GM19025 (cell line): ENCODE results near the gene NRN1.
"Not testable (repeated sequence)": the region's sequence is repeated elsewhere in the genome, so short reads cannot be mapped to it uniquely, and the experiment has no call there.

Experiments
- ATAC-seq: cut with Tn5 transposase; IDR thresholded peaks from one replicate; pipeline ENCODE4 v1.9.1; 2021; ENCODE audit warnings: mild to moderate bottlenecking, low read depth, moderate library complexity; ENCODE audit not compliant: unreplicated experiment

Gene NRN1

GRCh38 chr6:6006428-6007365 is at the start of gene NRN1:
TSS of gene NRN1 (minus strand) at chr6:6006925. CDS start at chr6:6006749, 176 bp downstream.
- ATAC-seq = no peak

GRCh38 chr6:6052216-6052615 is 45.5 kb upstream of the NRN1 start:
- no peak for ATAC-seq

- no peak for ATAC-seq
Measured at GRCh38 chr6:6046716-6047115, 40.0 kb upstream of the NRN1 start.

- ATAC-seq = no peak
Measured at GRCh38 chr6:6039946-6040509, 33.3 kb upstream of the NRN1 start.

GRCh38 chr6:6037179-6037578 is 30.5 kb upstream of the NRN1 start:
- no peak for ATAC-seq

GRCh38 chr6:6033858-6034257 is 27.1 kb upstream of the NRN1 start:
- no peak for ATAC-seq

- ATAC-seq = no peak
Measured at GRCh38 chr6:6026513-6027205, 19.9 kb upstream of the NRN1 start.

- no peak for ATAC-seq
Measured at GRCh38 chr6:6025736-6026135, 19.0 kb upstream of the NRN1 start.

GRCh38 chr6:6024220-6024619 is 17.5 kb upstream of the NRN1 start:
- ATAC-seq = no peak

- ATAC-seq = not testable (repeated sequence)
Measured at GRCh38 chr6:6022841-6023240, 16.1 kb upstream of the NRN1 start.

- ATAC-seq = peak; percentile 63
Measured at GRCh38 chr6:6008648-6009421, 2.1 kb upstream of the NRN1 start.

- ATAC-seq = peak; percentile 5
Measured at GRCh38 chr6:6008089-6008647, 1.4 kb upstream of the NRN1 start.

GRCh38 chr6:6007366-6008088 is 802 bp upstream of the NRN1 start:
- ATAC-seq = no peak

GRCh38 chr6:6006006-6006427 is 708 bp downstream of the NRN1 start:
- no peak for ATAC-seq

GRCh38 chr6:6005051-6006005 is 1.4 kb downstream of the NRN1 start:
- no peak for ATAC-seq

GRCh38 chr6:6004390-6004995 is 2.2 kb downstream of the NRN1 start:
- ATAC-seq = no peak

- ATAC-seq = no peak
Measured at GRCh38 chr6:6003621-6004366, 2.9 kb downstream of the NRN1 start.
